H1 (cell line): ENCODE results near the gene NADSYN1. TPM values are rescaled to one million over a fixed set of nuclear protein-coding genes. Genes with fewer than 3 reads are reported as not detected.

Experiments
- CTCF ChIA-PET: fragments of 300-600 bp; sonication (Branson Sonifier 250); formaldehyde crosslinking; loops from one replicate; lab custom pipeline; 2021; ENCODE audit not compliant: partially characterized antibody; lab: Charles Lee
- POLR2A ChIA-PET: fragments of 300-600 bp; sonication (Branson Sonifier 250); formaldehyde crosslinking; loops from one replicate; lab custom pipeline; 2021; ENCODE audit warnings: inconsistent platforms; ENCODE audit not compliant: partially characterized antibody; lab: Charles Lee
- DNase-seq, 2 experiments: peaks; one replicate each; pipeline versions ENCODE4 v3.0.0 to v3.0.0-alpha.2; 2010 to 2022; ENCODE audit warnings: low spot score in 2 of 2, low read depth in 1 of 2, mixed read lengths in 1 of 2
- FAIRE-seq: peaks from 2 replicates; lab custom pipeline; 2011; peaks lifted over from hg19 to GRCh38; lab: Jason Lieb, UNC
- H2AFZ ChIP-seq: 2 replicates; pipeline ENCODE4 v1.8.1; 2012; ENCODE audit warnings: low read length, inconsistent platforms
- H2AK5ac ChIP-seq: 2 replicates; pipeline ENCODE4 v1.6.1; 2013; ENCODE audit warnings: low read depth, low read length
- H2BK120ac ChIP-seq: replicated peaks from 2 replicates; pipeline ENCODE3; 2013; ENCODE audit warnings: low read depth, low read length, inconsistent platforms
- H2BK12ac ChIP-seq: 2 replicates; pipeline ENCODE4 v1.6.1; 2013; ENCODE audit warnings: low read depth, low read length
- H2BK15ac ChIP-seq: 2 replicates; pipeline ENCODE4 v1.6.1; 2013; ENCODE audit warnings: low read length
- H2BK20ac ChIP-seq: 2 replicates; pipeline ENCODE4 v1.6.1; 2013; ENCODE audit warnings: low read length
- H2BK5ac ChIP-seq: 2 replicates; pipeline ENCODE4 v1.6.1; 2013; ENCODE audit warnings: low read depth, low read length
- H3K14ac ChIP-seq: 2 replicates; pipeline ENCODE4 v1.6.1; 2013; ENCODE audit warnings: inconsistent platforms; ENCODE audit not compliant: insufficient read length
- H3K18ac ChIP-seq: 2 replicates; pipeline ENCODE4 v1.6.1; 2013; ENCODE audit warnings: low read length; ENCODE audit errors: extremely low read depth
- H3K23ac ChIP-seq: 2 replicates; pipeline ENCODE4 v1.6.1; 2013; ENCODE audit warnings: inconsistent platforms; ENCODE audit not compliant: insufficient read length
- H3K23me2 ChIP-seq: 2 replicates; pipeline ENCODE4 v1.6.1; 2013; ENCODE audit warnings: low read depth, low read length
- H3K27ac ChIP-seq: 2 replicates; pipeline ENCODE4 v1.6.1; 2011; ENCODE audit warnings: low read depth, low read length, inconsistent platforms
- H3K27me3 ChIP-seq, 4 experiments: replicated peaks in 1 of 4; 1 replicate in 1 of 4; 2 replicates in 3 of 4; pipeline versions ENCODE4 v1.6.1 to v1.8.1; 2011 to 2013; ENCODE audit warnings: low read length in 3 of 4, mild to moderate bottlenecking in 3 of 4, inconsistent platforms in 2 of 4, mixed read lengths in 2 of 4, moderate library complexity in 1 of 4; ENCODE audit not compliant: control insufficient read depth in 3 of 4, insufficient read depth in 3 of 4; ENCODE audit errors: extremely low read depth in 1 of 4
- H3K36me3 ChIP-seq, 4 experiments: 2 replicates each; pipeline versions ENCODE4 v1.6.1 to v1.8.1; 2011 to 2013; ENCODE audit warnings: mild to moderate bottlenecking in 4 of 4, low read length in 3 of 4, moderate library complexity in 2 of 4, control low read depth in 1 of 4, inconsistent platforms in 1 of 4; ENCODE audit not compliant: insufficient read depth in 4 of 4, control insufficient read depth in 2 of 4
- H3K4ac ChIP-seq: replicated peaks from 2 replicates; pipeline ENCODE3; 2013; ENCODE audit warnings: low read length, low read depth, mixed read lengths, inconsistent platforms; ENCODE audit not compliant: insufficient read length
- H3K4me1 ChIP-seq, 4 experiments: replicated peaks in 1 of 4; 1 replicate in 1 of 4; 2 replicates in 3 of 4; pipeline versions ENCODE4 v1.6.1 to v1.8.1; 2011 to 2013; ENCODE audit warnings: low read length in 3 of 4, inconsistent platforms in 2 of 4, mixed read lengths in 1 of 4; ENCODE audit not compliant: insufficient read depth in 4 of 4, control insufficient read depth in 3 of 4
- H3K4me2 ChIP-seq, 2 experiments: 2 replicates each; pipeline versions ENCODE4 v1.6.1 to v1.8.1; 2011 to 2013; ENCODE audit warnings: low read depth in 2 of 2, low read length in 2 of 2, control low read depth in 1 of 2, inconsistent platforms in 1 of 2, mild to moderate bottlenecking in 1 of 2; ENCODE audit not compliant: insufficient read depth in 1 of 2
- H3K4me3 ChIP-seq, 4 experiments: fragments of 200-600, 300-600 bp in 1 of 4; sonication (generic), shearing (Covaris generic), sonication (Bioruptor Twin) in 1 of 4; 2 replicates each; pipeline versions ENCODE4 v1.5.1 to v1.8.1; 2011 to 2016; ENCODE audit warnings: low read length in 4 of 4, low read depth in 3 of 4, control low read depth in 2 of 4, inconsistent platforms in 2 of 4, mild to moderate bottlenecking in 2 of 4, mixed read lengths in 1 of 4, moderate library complexity in 1 of 4; ENCODE audit not compliant: insufficient read depth in 2 of 4; ENCODE audit errors: extremely low read depth in 1 of 4
- H3K56ac ChIP-seq: replicated peaks from 2 replicates; pipeline ENCODE3; 2013; ENCODE audit warnings: low read depth, mild to moderate bottlenecking, mixed read lengths, low read length, inconsistent platforms; ENCODE audit not compliant: insufficient read length
- H3K79me1 ChIP-seq: 2 replicates; pipeline ENCODE4 v1.6.1; 2013; ENCODE audit warnings: low read depth, low read length, control low read depth
- H3K79me2 ChIP-seq, 2 experiments: 2 replicates each; pipeline versions ENCODE4 v1.6.1 to v1.8.1; 2012 to 2013; ENCODE audit warnings: low read length in 2 of 2, mild to moderate bottlenecking in 2 of 2, inconsistent platforms in 1 of 2; ENCODE audit not compliant: insufficient read depth in 2 of 2, control insufficient read depth in 1 of 2
- H3K9ac ChIP-seq, 4 experiments: replicated peaks in 1 of 4; 1 replicate in 1 of 4; 2 replicates in 3 of 4; pipeline versions ENCODE4 v1.6.1 to v1.8.1; 2011 to 2013; ENCODE audit warnings: low read depth in 3 of 4, low read length in 3 of 4, control low read depth in 2 of 4, mild to moderate bottlenecking in 2 of 4, moderate library complexity in 2 of 4, inconsistent platforms in 1 of 4; ENCODE audit errors: extremely low read depth in 1 of 4
- H3K9me3 ChIP-seq, 2 experiments: 2 replicates each; pipeline versions ENCODE4 v1.6.1 to v1.8.1; 2012 to 2013; ENCODE audit warnings: mild to moderate bottlenecking in 2 of 2, moderate library complexity in 2 of 2, control low read depth in 1 of 2, inconsistent platforms in 1 of 2, low read depth in 1 of 2, low read length in 1 of 2, mixed read lengths in 1 of 2; ENCODE audit not compliant: insufficient read depth in 2 of 2
- H4K20me1 ChIP-seq, 2 experiments: replicated peaks in 1 of 2; 2 replicates each; pipeline versions ENCODE3 to v1.8.1; 2011 to 2013; ENCODE audit warnings: inconsistent platforms in 2 of 2, low read length in 2 of 2, mild to moderate bottlenecking in 1 of 2; ENCODE audit not compliant: insufficient read depth in 2 of 2, control insufficient read depth in 1 of 2
- H4K5ac ChIP-seq: 2 replicates; pipeline ENCODE4 v1.6.1; 2013; ENCODE audit warnings: low read length, low read depth, mixed read lengths, inconsistent platforms; ENCODE audit not compliant: insufficient read length
- H4K8ac ChIP-seq: 2 replicates; pipeline ENCODE4 v1.8.0; 2013; ENCODE audit warnings: mild to moderate bottlenecking, moderate library complexity, low read length, inconsistent platforms; ENCODE audit not compliant: insufficient read depth; ENCODE audit errors: extremely low read depth
- H4K91ac ChIP-seq: replicated peaks from 2 replicates; pipeline ENCODE3; 2013; ENCODE audit warnings: low read length, mixed read lengths, inconsistent platforms; ENCODE audit not compliant: insufficient read length
- CHD1 ChIP-seq: IDR thresholded peaks from 2 replicates; pipeline ENCODE4 v1.6.1; 2012; ENCODE audit warnings: low read depth, low read length, improper control_type of control experiment
- GABPA ChIP-seq: IDR thresholded peaks from 2 replicates; pipeline ENCODE4 v1.6.1; 2011; ENCODE audit warnings: mild to moderate bottlenecking, low read length, moderate library complexity, borderline replicate concordance; ENCODE audit not compliant: insufficient read depth
- GTF2F1 ChIP-seq: IDR thresholded peaks from 2 replicates; pipeline ENCODE4 v1.6.1; 2012; ENCODE audit warnings: low read depth, low read length, improper control_type of control experiment, borderline replicate concordance
- NANOG ChIP-seq: IDR thresholded peaks from 2 replicates; pipeline ENCODE4 v1.6.1; 2011; ENCODE audit warnings: low read length, low read depth, mild to moderate bottlenecking, inconsistent platforms; ENCODE audit not compliant: insufficient read depth, poor library complexity, severe bottlenecking
- TBP ChIP-seq: IDR thresholded peaks from 2 replicates; pipeline ENCODE4 v1.6.1; 2011; ENCODE audit warnings: low read depth, low read length, improper control_type of control experiment
- USF2 ChIP-seq: IDR thresholded peaks from 2 replicates; pipeline ENCODE4 v1.6.1; 2011; ENCODE audit warnings: low read length, improper control_type of control experiment
- YY1 ChIP-seq: IDR thresholded peaks from 2 replicates; pipeline ENCODE4 v1.6.1; 2011; ENCODE audit warnings: low read depth, mild to moderate bottlenecking, low read length
- WGBS, 2 experiments: shearing (Covaris generic) in 1 of 2; methylation state at CpG; one replicate each; pipeline versions ENCODE4 v1.1.6 to v1.1.7; 2013 to 2015; ENCODE audit warnings: low lambda C conversion rate in 2 of 2, mixed read lengths in 2 of 2, inconsistent platforms in 1 of 2, low coverage in 1 of 2, missing lambda C conversion rate in 1 of 2; ENCODE audit not compliant: insufficient replicate concordance in 2 of 2, insufficient coverage in 1 of 2, insufficient read length in 1 of 2; ENCODE audit errors: extremely low coverage in 1 of 2, missing lambda C conversion rate in 1 of 2; 5-methylcytosine and 5-hydroxymethylcytosine counted together
- polyA plus RNA-seq, 7 experiments: library from polyadenylated mRNA; depleted of rRNA in 3 of 7; stranded (reverse) in 5 of 7; unstranded in 2 of 7; fragments of >200 nt in 5 of 7; fragments of 200-250 nt in 2 of 7; gene quantifications; 1 replicate in 5 of 7; 2 replicates in 1 of 7; 4 replicates in 1 of 7; pipeline versions ENCODE4 v1.2.1 to v1.2.3, GENCODE V29; 2011 to 2013; ENCODE audit warnings: missing spikeins in 2 of 7, mixed read lengths in 2 of 7
- total RNA-seq: library from RNA; stranded (reverse); fragmentation: NEBNext Ultra II Directional; extraction: Animal tissue kit (Norgen Biotek cat#: 25700); gene quantifications from 2 replicates; pipeline ENCODE4 v1.2.1, GENCODE V29; 2021

NADSYN1 gene
- total and polyA plus RNA-seq, 2 of the 8 experiments (the other 6 are each of a cell fraction or from before 2014, with no cell fraction given) = 38.3 to 38.6 TPM

DNA sequence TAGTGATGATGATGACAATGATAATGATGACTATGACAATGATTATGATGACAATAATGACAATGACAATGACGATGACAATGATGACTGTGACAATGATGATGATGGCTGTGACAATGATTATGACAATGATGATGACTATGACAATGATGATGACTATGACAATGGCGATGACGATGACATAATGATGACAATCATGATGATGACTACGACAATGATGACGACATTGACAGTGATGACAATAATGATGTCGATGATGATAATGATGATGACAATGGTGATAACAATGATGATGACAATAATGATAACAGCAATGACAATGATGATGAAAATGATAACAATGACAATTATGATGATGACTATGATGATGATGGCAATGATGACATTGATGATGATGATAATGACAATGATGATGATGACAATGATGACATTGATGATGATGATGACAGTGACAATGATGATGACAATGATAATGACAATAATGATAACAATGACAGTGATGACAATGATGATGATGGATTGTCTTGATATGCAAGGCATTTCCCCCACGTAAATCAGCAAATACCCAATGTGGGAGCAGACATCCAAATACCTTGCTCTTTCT, 42.5 kb upstream of the NADSYN1 start:
- H4K20me1 ChIP-seq = peaks cover 1% of the 10 kb centered on the region in 2 experiments
- H2BK15ac ChIP-seq = no peak overlapping the region
- no peak overlapping the region for H2BK5ac ChIP-seq
- no peak overlapping the region for H2BK12ac ChIP-seq
- no peak overlapping the region for H3K14ac ChIP-seq
- FAIRE-seq = no peak
- H3K27ac ChIP-seq = no peak overlapping the region
- no peak overlapping the region for H2BK120ac ChIP-seq
- no peaks in the 10 kb centered on the region for H3K36me3 ChIP-seq
- H3K18ac ChIP-seq = no peak overlapping the region
- POLR2A ChIA-PET = no interaction called here
- H2AK5ac ChIP-seq = no peak overlapping the region
- peaks cover 7% of the 10 kb centered on the region; the same call in 1 of the 2 replicates for H3K23me2 ChIP-seq
- no peaks in the 10 kb centered on the region for H3K4me1 ChIP-seq
- WGBS, 2 experiments = 77% methylated on average over 7 of the region's 7 CpGs; no CpG with 5 or more reads in 1 of the 2 experiments
- H3K79me2 ChIP-seq = no peaks in the 10 kb centered on the region
- H3K79me1 ChIP-seq = no peaks in the 10 kb centered on the region
- H4K91ac ChIP-seq = no peak overlapping the region
- H3K4me2 ChIP-seq = no peak overlapping the region
- H3K23ac ChIP-seq = no peak overlapping the region
- H3K4ac ChIP-seq = no peak overlapping the region
- CTCF ChIA-PET = interaction anchor here (1.1 to 1.2 kb wide), 2 partner anchors 9 to 235 kb away, joined by 3 read pairs; no protein-coding TSS in a partner anchor
- no peak overlapping the region for H4K5ac ChIP-seq
- no peak for DNase-seq
- H4K8ac ChIP-seq = no peak overlapping the region
- no peak overlapping the region for H3K4me3 ChIP-seq
- H3K27me3 ChIP-seq = peaks cover 0 to 2% (median 0%) of the 10 kb centered on the region in 4 experiments; a peak in 1 of 7 replicates
- H3K9ac ChIP-seq = no peak overlapping the region
- H2BK20ac ChIP-seq = no peak overlapping the region
- H3K56ac ChIP-seq = no peak overlapping the region
- no peaks in the 10 kb centered on the region for H3K9me3 ChIP-seq
- no peak overlapping the region for H2AFZ ChIP-seq
- TF ChIP-seq NANOG (no peak), TBP (no peak), USF2 (no peak), GABPA (no peak), CHD1 (no peak), YY1 (no peak), GTF2F1 (no peak)
